KOPT-K1 (cell line): ENCODE measurements around the gene SPTSSA.
"Not testable (repeated sequence)": the region's sequence is repeated elsewhere in the genome, so short reads cannot be mapped to it uniquely, and the experiment has no call there.

ENCODE experiments used
- H3K27ac ChIP-seq: fragments of 200-600 bp; sonication (generic); 2 replicates; pipeline ENCODE4 v1.5.1; 2016; ENCODE audit warnings: antibody characterized with exemption, mild to moderate bottlenecking, low read depth, low read length; ENCODE audit not compliant: poor library complexity, severe bottlenecking
- H3K36me3 ChIP-seq: fragments of 200-600 bp; sonication (generic); 2 replicates; pipeline ENCODE4 v1.5.1; 2017; ENCODE audit warnings: antibody characterized with exemption, mild to moderate bottlenecking, low read length, moderate library complexity; ENCODE audit not compliant: insufficient read depth
- H3K9me3 ChIP-seq: fragments of 200-600 bp; sonication (generic); 2 replicates; pipeline ENCODE4 v1.5.1; 2017; ENCODE audit warnings: antibody characterized with exemption, low read length, mild to moderate bottlenecking; ENCODE audit not compliant: insufficient read depth, poor library complexity, severe bottlenecking

SPTSSA gene, protein sequence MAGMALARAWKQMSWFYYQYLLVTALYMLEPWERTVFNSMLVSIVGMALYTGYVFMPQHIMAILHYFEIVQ

DNA sequence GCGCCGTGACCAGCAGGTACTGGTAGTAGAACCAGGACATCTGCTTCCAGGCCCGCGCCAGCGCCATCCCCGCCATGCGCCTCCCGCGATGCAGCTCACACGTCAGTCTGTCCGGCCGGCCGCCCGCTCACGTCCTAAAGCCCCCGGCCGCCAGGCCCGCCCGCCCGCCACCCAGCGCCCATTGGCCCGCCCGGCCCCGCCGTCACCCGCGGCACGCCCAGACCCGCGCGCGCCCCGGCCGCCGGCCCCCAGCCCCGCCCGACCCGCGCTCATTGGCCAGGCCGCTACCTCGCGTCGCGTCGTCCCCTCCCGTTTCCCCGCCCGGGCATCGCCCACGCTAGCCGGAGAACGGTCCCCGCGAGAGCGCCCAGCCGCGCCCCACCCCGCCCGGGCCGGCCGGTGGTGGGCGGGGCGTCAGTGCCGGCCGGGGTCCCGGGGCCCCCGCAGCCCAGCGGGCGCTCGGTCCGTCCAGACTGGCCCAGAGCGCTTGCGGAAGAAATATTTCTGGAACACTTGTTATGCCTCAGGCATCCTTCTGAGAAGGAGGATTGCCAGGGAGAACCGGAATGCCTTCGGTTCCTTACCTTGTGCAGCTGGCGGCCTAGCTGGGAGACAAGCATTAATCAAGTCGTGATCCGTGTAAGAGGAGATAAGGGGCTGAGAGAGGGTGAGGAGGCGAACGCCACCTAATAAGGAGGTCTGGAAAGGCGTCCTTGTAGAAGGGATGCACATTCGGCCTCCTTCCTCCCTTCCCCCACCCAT, at the start of gene SPTSSA:
SPTSSA (minus strand) TSS at position 109 of the 762 bp plus-strand sequence; CDS start at position 76, 33 bp downstream.
- H3K27ac ChIP-seq = peak within 1 kb of the TSS; percentile 56
- no peaks in the 10 kb centered on the region for H3K9me3 ChIP-seq
- no peaks in the 10 kb centered on the region for H3K36me3 ChIP-seq

DNA sequence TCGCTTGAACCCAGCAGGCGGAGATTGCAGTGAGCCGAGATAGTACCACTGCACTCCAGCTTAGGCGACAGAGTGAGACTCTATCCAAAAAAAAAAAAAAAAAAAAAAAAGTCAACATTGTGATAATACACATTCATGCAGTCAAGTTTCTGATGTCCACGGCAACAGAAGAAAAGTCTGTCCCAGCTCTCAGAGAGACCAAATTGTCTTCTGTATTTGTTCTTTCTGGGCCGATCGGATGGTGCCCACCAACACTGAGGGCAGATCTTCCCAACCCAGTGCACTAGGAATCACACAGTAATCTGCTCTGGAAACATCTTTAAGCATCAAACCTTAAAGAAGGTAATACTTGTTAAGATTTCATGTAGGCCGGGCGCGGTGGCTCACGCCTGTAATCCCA, 45.8 kb upstream of the SPTSSA start:
- Histone ChIP-seq H3K27ac (no peak overlapping the region), H3K9me3 (no peaks in the 10 kb centered on the region), H3K36me3 (no peaks in the 10 kb centered on the region)

DNA sequence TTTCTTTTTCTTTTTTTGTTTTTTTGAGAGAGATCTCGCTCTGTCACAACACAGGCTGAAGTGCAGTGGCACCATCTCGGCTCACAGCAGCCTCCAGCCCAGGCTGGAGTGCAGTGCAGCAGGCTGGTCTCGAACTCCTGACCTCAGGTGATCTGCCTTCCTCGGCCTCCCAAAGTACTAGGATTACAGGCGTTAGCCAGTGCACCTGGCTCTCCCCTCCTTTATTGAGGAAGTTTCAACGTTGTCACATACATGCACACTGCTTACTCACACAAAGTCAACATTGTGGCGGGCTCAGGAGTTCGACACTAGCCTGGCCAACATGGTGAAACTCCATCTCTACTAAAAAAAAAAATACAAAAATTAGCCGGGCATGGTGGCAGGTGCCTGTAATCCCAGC, 45.4 kb upstream of the SPTSSA start:
- Histone ChIP-seq H3K36me3 (no peaks in the 10 kb centered on the region), H3K27ac (no peak overlapping the region), H3K9me3 (no peaks in the 10 kb centered on the region)

DNA sequence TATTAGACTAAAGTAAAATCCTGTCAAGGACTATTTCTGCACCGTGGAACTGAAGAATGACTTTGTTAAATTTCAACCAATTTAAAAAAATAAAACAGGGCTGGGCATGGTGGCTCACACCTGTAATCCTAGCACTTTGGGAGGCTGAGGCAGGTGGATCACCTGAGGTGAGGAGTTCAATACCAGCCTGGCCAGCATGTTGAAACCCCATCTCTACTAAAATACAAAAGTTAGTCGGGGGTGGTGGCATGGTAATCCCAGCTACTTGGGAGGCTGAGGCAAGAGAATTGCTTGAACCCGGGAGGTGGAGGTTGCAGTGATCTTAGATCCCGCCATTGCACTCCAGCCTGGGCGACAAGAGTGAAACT, 43.1 kb upstream of the SPTSSA start:
- H3K27ac ChIP-seq, H3K9me3 ChIP-seq, H3K36me3 ChIP-seq: not testable (repeated sequence)

DNA sequence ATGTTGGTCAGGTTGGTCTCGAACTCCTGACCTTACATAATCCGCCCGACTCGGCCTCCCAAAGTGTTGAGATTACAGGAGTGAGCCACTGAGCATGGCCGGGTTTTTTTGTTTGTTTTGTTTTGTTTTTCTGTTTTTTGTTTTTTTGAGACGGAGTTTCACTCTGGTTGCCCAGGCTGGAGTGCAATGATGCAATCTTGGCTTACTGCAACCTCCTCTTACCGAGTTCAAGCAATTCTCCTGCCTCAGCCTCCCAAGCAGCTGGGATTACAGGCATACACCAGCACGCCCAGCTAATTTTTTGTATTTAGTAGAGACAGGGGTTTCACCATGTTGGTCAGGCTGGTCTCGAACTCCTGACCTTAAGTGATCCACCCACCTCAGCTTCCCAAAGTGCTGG, 42.0 kb upstream of the SPTSSA start:
- not testable (repeated sequence) for H3K27ac ChIP-seq, H3K9me3 ChIP-seq, H3K36me3 ChIP-seq

DNA sequence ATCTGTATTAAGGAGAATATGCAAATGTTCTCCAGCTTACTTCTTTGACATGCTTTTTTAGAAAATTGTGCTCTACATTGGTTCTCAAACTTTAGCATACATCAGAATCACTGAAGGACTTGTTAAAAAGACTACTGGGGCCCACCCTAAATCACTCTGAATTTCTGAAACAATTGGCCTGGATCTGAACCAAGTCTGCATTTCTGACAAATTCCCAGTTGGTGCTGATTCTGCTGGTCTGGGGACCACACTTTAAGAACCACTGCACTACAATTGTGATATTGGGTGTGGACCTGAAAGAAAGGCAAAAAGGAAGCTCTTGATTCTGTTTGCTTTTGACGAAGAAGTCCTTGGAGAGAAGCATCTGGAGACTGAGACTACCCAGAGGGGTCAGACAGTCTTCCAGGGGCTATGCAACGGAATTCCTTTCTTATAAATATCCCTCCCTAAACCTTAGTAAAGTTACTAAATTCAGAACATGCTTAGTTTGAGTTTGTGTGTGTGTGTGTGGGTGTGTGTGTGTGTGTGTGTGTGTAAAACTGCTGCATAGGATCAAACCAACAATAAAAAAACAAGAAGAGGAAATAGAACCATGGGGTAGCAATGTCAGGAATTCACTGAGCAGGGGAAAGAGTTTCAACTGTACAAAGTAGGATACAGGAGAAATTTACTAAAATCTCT, 40.6 kb upstream of the SPTSSA start:
- H3K9me3 ChIP-seq = no peaks in the 10 kb centered on the region
- no peaks in the 10 kb centered on the region for H3K36me3 ChIP-seq
- H3K27ac ChIP-seq = no peak overlapping the region

DNA sequence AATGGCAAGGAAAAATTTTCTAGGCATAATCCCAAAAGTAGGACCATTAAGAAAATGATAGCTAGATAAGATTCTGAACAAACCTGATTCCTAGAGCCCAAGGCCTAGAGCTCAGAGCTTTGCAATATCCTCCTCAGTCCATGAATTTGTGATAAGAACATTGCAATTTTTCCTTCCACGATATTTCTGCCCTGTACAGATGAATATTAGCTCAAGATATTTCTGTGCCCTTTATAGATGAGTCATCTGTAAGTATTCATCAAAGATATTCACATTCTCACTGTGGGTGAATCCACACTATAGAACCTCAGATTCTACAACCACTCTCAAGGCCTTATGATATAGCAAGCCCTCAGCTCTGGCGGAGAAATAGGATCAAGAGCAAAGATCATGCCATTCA, 40.0 kb upstream of the SPTSSA start:
- Histone ChIP-seq H3K9me3 (no peaks in the 10 kb centered on the region), H3K36me3 (no peaks in the 10 kb centered on the region), H3K27ac (no peak overlapping the region)

DNA sequence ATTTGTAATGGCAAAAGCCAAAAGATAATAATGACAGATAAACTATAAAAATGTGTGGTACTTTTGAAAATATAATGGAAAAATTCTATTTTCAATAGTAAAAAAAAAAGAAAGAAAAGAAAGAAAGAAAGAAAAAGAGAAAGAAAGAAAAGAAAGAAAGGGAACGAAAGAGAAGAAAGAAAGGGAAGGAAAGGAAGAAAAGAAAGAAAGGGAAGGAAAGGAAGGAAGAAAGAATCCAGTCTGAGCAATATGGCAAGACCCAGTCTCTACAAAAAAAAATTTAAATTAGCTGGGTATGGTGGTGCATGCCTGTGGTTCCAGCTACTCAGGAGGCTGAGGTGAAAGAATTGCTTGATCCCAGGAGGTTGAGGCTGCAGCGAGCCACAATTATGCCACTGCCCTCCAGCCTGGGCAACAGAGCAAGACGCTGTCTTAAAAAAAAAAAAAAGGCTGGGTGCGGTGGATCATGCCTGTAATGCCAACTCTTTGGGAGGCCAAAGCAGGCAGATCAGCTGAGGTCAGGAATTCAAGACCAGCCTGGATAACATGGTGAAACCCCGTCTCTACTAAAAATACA, 39.1 kb upstream of the SPTSSA start:
- no peaks in the 10 kb centered on the region for H3K9me3 ChIP-seq
- no peaks in the 10 kb centered on the region for H3K36me3 ChIP-seq
- H3K27ac ChIP-seq = no peak overlapping the region

DNA sequence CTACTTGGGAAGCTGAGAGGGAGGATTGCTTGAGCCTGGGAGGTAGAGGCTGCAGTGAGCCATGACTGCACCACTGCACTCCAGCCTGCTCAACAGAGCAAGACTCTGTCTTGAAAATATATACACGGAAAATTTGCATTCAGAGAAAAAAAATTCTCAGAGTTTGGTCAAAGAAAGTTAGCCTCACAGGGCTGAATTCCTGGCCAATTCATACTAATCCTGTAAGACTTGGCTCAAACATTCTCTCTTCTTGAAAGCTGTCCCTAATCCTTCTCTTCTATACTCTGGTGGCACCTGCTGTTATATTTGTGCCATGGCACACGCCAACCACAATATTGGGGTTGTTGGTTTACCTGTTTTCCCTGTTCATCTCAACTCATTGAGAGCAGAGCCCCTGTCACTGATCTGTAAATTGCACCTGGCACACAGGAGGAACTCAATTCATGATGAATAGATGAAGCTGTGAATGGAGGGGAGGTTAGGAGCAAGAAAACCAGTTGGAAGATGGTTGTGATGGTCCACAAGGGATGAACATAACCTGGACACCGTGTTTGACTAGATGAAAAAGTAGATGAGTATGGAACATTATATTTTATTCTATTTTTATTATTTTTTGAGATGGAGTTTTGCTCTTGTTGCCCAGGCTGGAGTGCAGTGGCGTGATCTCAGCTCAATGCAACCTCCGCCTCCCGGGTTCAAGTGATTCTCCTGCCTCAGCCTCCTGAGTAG, 36.8 kb upstream of the SPTSSA start:
- no peaks in the 10 kb centered on the region for H3K9me3 ChIP-seq
- H3K36me3 ChIP-seq = no peaks in the 10 kb centered on the region
- no peak overlapping the region for H3K27ac ChIP-seq

DNA sequence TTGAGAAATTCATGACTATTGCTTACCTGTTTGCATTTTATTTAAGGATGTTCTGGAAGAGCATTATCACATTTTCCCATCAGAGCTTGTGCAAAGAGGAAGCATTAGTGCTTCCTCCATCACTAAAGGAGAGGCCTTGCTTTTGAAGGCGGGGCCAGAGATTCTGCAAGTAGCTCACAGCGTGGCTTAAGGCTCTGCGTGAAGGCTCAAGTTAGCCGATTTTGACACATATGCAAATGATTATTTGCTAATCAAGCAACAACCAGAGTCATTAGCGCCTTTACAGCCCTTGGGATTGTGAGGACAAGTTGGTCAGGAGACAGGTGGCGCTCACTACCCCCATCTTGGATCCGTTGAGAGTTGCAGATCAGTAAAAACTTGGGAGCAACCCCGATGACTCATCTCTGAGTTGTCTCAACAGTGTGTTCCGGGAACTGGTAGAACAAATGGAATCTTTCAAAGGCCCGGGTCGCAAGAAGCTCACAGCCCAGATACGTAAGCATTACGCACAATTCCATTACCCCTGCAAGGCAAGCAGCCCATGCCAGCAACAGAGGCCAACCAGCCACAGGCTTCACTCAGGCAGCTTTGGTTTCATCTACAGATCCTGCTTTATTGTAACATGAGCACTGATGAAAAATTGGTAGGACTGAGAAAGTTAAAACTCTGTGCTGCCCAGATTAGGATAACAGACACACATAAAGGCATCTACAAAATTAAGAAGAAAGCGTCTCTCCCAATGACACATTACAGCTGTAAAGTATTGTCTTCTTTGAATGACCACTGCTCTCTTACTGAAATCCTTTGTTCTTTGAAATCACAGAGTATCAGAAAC, 34.9 kb upstream of the SPTSSA start:
- H3K9me3 ChIP-seq = no peaks in the 10 kb centered on the region
- H3K27ac ChIP-seq = no peak overlapping the region

DNA sequence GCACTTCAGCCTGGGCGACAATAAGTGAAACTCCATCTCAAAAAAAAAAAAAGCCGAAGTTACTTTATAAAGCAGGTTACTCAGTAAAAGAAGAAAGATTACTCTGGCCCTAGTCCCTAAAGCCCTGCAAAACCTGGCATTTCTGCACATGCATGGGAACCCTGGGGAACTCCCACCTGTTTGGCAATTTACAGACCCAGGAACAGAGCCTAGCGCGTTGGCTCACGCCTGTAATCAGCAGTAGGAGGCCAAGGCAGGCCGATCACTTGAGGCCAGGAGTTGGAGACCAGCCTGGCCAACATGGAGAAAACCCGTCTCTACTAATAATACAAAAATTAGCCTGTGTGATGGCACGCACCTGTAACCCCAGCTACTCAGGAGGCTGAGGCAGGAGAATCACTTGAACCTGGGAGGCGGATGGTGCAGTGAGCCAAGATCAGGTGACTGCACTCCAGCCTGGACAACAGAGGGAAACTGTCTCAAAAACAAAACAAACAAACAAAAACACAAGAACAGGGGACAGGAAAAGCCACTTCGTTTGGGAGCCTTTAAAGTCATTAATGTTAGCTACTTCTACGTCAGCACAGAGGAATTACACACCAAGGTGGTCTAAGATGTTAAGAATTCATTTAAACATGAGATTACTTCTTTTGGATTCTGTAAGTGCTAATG, 34.1 kb upstream of the SPTSSA start:
- H3K9me3 ChIP-seq = no peaks in the 10 kb centered on the region
- no peaks in the 10 kb centered on the region for H3K36me3 ChIP-seq
- H3K27ac ChIP-seq = no peak overlapping the region

More for the DNA sequence above, 34.9 kb upstream of the SPTSSA start:
- no peaks in the 10 kb centered on the region for H3K36me3 ChIP-seq

DNA sequence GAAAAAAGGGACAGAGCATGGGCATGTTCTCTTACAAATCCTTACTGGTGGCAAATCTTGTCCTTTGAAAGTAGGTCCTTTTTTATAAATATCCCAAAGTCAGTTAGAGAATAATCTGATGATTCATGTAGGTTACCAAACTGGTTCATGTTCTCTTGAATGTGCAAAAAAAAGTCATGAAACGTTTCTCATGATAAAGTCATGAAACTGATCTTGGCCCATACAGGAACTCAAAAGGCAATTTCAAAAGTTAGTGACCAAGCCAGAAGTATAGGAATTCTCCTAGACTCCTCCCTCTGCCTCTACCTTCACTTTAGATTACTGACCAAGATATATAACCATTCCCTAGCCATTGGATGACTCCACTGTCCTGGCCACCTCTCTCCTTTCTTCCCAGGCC, 27.3 kb upstream of the SPTSSA start:
- no peaks in the 10 kb centered on the region for H3K9me3 ChIP-seq
- H3K36me3 ChIP-seq = no peaks in the 10 kb centered on the region
- H3K27ac ChIP-seq = no peak overlapping the region

DNA sequence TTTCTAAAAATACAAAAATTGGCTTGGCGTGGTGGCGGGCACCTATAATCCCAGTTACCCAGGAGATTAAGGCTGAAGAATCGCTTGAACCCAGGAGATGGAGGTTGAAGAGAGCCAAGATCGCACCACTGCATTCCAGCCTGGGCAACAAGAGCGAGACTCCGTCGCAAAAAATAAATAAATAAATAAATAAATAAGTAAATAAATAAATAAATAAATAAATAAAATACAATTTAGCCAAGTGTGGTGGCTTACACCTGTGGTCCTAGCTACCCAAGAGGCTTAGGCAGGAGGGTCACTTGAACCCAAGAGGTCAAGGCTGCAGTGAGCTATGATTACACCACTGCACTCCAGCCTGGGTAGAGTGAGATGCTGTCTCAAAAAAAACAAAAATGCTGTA, 26.5 kb upstream of the SPTSSA start:
- Histone ChIP-seq H3K9me3 (no peaks in the 10 kb centered on the region), H3K27ac (no peak overlapping the region), H3K36me3 (no peaks in the 10 kb centered on the region)

DNA sequence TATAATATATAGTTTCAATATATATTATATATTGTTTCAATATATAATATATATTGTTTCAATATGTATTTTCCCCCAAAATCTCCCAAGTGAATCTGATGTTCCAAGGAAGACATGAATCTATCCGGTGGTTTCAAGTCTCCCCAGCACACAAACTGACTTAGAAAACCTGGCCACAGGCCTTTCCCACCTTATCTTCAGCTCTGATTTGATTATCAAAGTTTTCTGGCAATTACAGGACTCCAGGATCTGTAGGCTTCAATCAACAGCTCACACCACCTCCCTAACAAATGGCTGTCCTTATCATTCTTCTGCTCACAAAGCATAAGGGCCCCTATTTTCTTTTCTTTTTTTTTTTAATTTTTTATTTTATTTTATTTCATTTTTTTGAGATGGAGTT, 22.7 kb upstream of the SPTSSA start:
- no peak overlapping the region for H3K27ac ChIP-seq
- H3K9me3 ChIP-seq = no peaks in the 10 kb centered on the region
- no peaks in the 10 kb centered on the region for H3K36me3 ChIP-seq
